T-helper 9 cell (primary cell): ENCODE results near the gene GALNT15.

Source experiments
- DNase-seq: peaks from one replicate; pipeline ENCODE4 v3.0.0-alpha.2; 2020

GALNT15 gene

GRCh38 chr3:16255326-16255725 lies 80.8 kb downstream of the GALNT15 start:
- DNase-seq: no peak

- no peak for DNase-seq
Measured at GRCh38 chr3:16255726-16256125, 81.2 kb downstream of the GALNT15 start.

GRCh38 chr3:16257309-16257708 lies 82.8 kb downstream of the GALNT15 start:
- no peak for DNase-seq

GRCh38 chr3:16258177-16258576 lies 83.7 kb downstream of the GALNT15 start:
- no peak for DNase-seq

- no peak for DNase-seq
Measured at GRCh38 chr3:16258866-16259265, 84.4 kb downstream of the GALNT15 start.

- DNase-seq: no peak
Measured at GRCh38 chr3:16260046-16260445, 85.6 kb downstream of the GALNT15 start.

GRCh38 chr3:16262174-16262573 lies 87.7 kb downstream of the GALNT15 start:
- no peak for DNase-seq

GRCh38 chr3:16264174-16264707 lies 89.8 kb downstream of the GALNT15 start:
- DNase-seq: no peak

GRCh38 chr3:16264708-16265454 lies 90.4 kb downstream of the GALNT15 start, which contains the start of the genes DPH3 and OXNAD1:
Gene DPH3 (minus strand): TSS chr3:16264943. CDS start chr3:16264876, 67 bp downstream.
Gene OXNAD1 (plus strand): TSS chr3:16265212. CDS start chr3:16270953, 5,741 bp downstream.
- DNase-seq: peak; percentile 99

GRCh38 chr3:16265455-16265786 lies 90.9 kb downstream of the GALNT15 start:
- DNase-seq: no peak

GRCh38 chr3:16266714-16267113 lies 92.2 kb downstream of the GALNT15 start:
- DNase-seq: no peak

- no peak for DNase-seq
Measured at GRCh38 chr3:16270855-16271254, 96.4 kb downstream of the GALNT15 start.

GRCh38 chr3:16272588-16272987 lies 98.1 kb downstream of the GALNT15 start:
- no peak for DNase-seq

GRCh38 chr3:16273867-16274266 lies 99.4 kb downstream of the GALNT15 start:
- DNase-seq: no peak

- DNase-seq: no peak
Measured at GRCh38 chr3:16277471-16277870, 103.0 kb downstream of the GALNT15 start.

- DNase-seq: no peak
Measured at GRCh38 chr3:16279010-16279801, 104.7 kb downstream of the GALNT15 start.

- no peak for DNase-seq
Measured at GRCh38 chr3:16280671-16281070, 106.2 kb downstream of the GALNT15 start.
